Measurements from ENCODE around the gene CNOT11. TPM values are rescaled to one million over a fixed set of nuclear protein-coding genes. Genes with fewer than 3 reads are reported as not detected.

Gene CNOT11
- total and polyA plus RNA-seq, 2 of the 13 experiments (the other 11 are each of a cell fraction or from before 2014, with no cell fraction given) = 114 to 209 TPM

DNA sequence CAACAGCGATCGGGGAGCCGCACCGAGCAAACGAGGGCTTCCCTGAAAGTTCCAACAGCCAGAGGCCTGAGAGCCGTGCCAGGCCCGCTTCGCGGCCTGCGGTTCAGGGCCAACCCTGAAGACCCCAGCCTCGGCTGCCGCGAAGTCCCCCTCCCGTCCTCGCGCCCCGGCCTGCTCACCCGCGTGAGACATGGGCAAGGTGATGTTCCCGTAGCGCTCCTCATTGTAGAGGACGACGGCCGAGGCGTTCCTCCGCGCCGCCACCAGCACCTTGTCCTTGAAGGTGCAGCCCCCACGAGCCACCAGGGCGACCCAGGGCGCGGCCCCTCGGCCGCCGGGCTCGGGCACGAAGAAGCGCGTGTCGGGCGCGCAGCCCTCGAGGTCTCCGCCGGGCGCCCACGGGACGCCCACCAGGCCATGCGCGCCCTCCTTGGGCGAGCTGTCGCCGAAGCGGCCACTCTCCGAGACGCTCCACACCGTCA lies 55.3 kb downstream of the CNOT11 start (continued):
- TF ChIP-seq, protein P1, sequence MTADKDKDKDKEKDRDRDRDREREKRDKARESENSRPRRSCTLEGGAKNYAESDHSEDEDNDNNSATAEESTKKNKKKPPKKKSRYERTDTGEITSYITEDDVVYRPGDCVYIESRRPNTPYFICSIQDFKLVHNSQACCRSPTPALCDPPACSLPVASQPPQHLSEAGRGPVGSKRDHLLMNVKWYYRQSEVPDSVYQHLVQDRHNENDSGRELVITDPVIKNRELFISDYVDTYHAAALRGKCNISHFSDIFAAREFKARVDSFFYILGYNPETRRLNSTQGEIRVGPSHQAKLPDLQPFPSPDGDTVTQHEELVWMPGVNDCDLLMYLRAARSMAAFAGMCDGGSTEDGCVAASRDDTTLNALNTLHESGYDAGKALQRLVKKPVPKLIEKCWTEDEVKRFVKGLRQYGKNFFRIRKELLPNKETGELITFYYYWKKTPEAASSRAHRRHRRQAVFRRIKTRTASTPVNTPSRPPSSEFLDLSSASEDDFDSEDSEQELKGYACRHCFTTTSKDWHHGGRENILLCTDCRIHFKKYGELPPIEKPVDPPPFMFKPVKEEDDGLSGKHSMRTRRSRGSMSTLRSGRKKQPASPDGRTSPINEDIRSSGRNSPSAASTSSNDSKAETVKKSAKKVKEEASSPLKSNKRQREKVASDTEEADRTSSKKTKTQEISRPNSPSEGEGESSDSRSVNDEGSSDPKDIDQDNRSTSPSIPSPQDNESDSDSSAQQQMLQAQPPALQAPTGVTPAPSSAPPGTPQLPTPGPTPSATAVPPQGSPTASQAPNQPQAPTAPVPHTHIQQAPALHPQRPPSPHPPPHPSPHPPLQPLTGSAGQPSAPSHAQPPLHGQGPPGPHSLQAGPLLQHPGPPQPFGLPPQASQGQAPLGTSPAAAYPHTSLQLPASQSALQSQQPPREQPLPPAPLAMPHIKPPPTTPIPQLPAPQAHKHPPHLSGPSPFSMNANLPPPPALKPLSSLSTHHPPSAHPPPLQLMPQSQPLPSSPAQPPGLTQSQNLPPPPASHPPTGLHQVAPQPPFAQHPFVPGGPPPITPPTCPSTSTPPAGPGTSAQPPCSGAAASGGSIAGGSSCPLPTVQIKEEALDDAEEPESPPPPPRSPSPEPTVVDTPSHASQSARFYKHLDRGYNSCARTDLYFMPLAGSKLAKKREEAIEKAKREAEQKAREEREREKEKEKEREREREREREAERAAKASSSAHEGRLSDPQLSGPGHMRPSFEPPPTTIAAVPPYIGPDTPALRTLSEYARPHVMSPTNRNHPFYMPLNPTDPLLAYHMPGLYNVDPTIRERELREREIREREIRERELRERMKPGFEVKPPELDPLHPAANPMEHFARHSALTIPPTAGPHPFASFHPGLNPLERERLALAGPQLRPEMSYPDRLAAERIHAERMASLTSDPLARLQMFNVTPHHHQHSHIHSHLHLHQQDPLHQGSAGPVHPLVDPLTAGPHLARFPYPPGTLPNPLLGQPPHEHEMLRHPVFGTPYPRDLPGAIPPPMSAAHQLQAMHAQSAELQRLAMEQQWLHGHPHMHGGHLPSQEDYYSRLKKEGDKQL (CRISPR knock-in tag; IDR thresholded peaks at IDR 0.05; ENCODE audit: low read depth) = no peak
- no peak for TF ChIP-seq U2AF1 (optimal IDR thresholded peaks at IDR 0.05; ENCODE audit: low read depth, low read length)
- TF ChIP-seq ZFAT (CRISPR knock-in tag; conservative IDR thresholded peaks at IDR 0.05) = no peak; the same call in 1 of the 2 replicates
- peak; percentile 52; the same call in 1 of the 2 replicates for TF ChIP-seq JUND (CRISPR knock-in tag; IDR thresholded peaks at IDR 0.05)
- TF ChIP-seq, protein P2, sequence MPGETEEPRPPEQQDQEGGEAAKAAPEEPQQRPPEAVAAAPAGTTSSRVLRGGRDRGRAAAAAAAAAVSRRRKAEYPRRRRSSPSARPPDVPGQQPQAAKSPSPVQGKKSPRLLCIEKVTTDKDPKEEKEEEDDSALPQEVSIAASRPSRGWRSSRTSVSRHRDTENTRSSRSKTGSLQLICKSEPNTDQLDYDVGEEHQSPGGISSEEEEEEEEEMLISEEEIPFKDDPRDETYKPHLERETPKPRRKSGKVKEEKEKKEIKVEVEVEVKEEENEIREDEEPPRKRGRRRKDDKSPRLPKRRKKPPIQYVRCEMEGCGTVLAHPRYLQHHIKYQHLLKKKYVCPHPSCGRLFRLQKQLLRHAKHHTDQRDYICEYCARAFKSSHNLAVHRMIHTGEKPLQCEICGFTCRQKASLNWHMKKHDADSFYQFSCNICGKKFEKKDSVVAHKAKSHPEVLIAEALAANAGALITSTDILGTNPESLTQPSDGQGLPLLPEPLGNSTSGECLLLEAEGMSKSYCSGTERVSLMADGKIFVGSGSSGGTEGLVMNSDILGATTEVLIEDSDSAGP (CRISPR knock-in tag; IDR thresholded peaks at IDR 0.05; ENCODE audit: borderline replicate concordance) = no peak; the same call in 1 of the 2 replicates
- TF ChIP-seq CEBPB (IDR thresholded peaks at IDR 0.05; ENCODE audit: borderline replicate concordance, low read depth, low read length) = no peak
- TF ChIP-seq KDM5A (IDR thresholded peaks at IDR 0.05; ENCODE audit: borderline replicate concordance, low read length) = no peak
- TF ChIP-seq, protein P3, sequence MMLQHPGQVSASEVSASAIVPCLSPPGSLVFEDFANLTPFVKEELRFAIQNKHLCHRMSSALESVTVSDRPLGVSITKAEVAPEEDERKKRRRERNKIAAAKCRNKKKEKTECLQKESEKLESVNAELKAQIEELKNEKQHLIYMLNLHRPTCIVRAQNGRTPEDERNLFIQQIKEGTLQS (CRISPR knock-in tag; IDR thresholded peaks at IDR 0.05) = no peak
- no peak for TF ChIP-seq ZFP36 (IDR thresholded peaks at IDR 0.05; ENCODE audit: borderline replicate concordance, low read depth, low read length, partially characterized antibody)
- TF ChIP-seq ZNF83 (CRISPR knock-in tag; IDR thresholded peaks at IDR 0.05; ENCODE audit: borderline replicate concordance) = no peak
- TF ChIP-seq, protein P4, sequence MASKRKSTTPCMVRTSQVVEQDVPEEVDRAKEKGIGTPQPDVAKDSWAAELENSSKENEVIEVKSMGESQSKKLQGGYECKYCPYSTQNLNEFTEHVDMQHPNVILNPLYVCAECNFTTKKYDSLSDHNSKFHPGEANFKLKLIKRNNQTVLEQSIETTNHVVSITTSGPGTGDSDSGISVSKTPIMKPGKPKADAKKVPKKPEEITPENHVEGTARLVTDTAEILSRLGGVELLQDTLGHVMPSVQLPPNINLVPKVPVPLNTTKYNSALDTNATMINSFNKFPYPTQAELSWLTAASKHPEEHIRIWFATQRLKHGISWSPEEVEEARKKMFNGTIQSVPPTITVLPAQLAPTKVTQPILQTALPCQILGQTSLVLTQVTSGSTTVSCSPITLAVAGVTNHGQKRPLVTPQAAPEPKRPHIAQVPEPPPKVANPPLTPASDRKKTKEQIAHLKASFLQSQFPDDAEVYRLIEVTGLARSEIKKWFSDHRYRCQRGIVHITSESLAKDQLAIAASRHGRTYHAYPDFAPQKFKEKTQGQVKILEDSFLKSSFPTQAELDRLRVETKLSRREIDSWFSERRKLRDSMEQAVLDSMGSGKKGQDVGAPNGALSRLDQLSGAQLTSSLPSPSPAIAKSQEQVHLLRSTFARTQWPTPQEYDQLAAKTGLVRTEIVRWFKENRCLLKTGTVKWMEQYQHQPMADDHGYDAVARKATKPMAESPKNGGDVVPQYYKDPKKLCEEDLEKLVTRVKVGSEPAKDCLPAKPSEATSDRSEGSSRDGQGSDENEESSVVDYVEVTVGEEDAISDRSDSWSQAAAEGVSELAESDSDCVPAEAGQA (IDR thresholded peaks at IDR 0.05; ENCODE audit: low read depth) = no peak
- TF ChIP-seq, protein P4 (CRISPR knock-in tag; IDR thresholded peaks at IDR 0.05; ENCODE audit: borderline replicate concordance) = no peak
- TF ChIP-seq, protein P5, sequence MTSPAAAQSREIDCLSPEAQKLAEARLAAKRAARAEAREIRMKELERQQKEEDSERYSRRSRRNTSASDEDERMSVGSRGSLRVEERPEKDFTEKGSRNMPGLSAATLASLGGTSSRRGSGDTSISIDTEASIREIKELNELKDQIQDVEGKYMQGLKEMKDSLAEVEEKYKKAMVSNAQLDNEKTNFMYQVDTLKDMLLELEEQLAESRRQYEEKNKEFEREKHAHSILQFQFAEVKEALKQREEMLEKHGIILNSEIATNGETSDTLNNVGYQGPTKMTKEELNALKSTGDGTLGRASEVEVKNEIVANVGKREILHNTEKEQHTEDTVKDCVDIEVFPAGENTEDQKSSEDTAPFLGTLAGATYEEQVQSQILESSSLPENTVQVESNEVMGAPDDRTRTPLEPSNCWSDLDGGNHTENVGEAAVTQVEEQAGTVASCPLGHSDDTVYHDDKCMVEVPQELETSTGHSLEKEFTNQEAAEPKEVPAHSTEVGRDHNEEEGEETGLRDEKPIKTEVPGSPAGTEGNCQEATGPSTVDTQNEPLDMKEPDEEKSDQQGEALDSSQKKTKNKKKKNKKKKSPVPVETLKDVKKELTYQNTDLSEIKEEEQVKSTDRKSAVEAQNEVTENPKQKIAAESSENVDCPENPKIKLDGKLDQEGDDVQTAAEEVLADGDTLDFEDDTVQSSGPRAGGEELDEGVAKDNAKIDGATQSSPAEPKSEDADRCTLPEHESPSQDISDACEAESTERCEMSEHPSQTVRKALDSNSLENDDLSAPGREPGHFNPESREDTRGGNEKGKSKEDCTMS (CRISPR knock-in tag; conservative IDR thresholded peaks at IDR 0.05) = no peak

All from HepG2 (cell line).